ENCODE results near the gene IGDCC3. TPM values are rescaled to one million over a fixed set of nuclear protein-coding genes. Genes with fewer than 3 reads are reported as not detected.

Gene IGDCC3
- total RNA-seq, 1 donor from 2014 or later = not detected

GRCh38 chr15:65287520-65287855 lies 90.3 kb downstream of the IGDCC3 start:
- intact Hi-C loops (cut with micrococcal nuclease) = loop anchor here (2.0 to 5.0 kb wide), 3 partner anchors 40 to 463 kb away; partner anchors contain the start of gene PIF1
- Mint-ChIP-seq H3K9me3 (no peaks in the 10 kb centered on the region), H3K4me3 (peak overlapping the region; percentile 86), H3K27ac (peak overlapping the region; percentile 76), H3K27me3 (ENCODE audit: insufficient read depth) (no peaks in the 10 kb centered on the region), H3K36me3 (ENCODE audit: low read depth) (peaks cover 9% of the 10 kb centered on the region), H3K4me1 (ENCODE audit: low read depth) (peaks cover 29% of the 10 kb centered on the region)
- no peak for DNase-seq (ENCODE audit: low spot score)

- H3K27ac Mint-ChIP-seq = peak within 1 kb of the TSS; percentile 76
- no peaks in the 10 kb centered on the region for H3K27me3 Mint-ChIP-seq (ENCODE audit: insufficient read depth)
- H3K4me1 Mint-ChIP-seq (ENCODE audit: low read depth) = peaks cover 27% of the 10 kb centered on the region
- intact Hi-C loops (cut with micrococcal nuclease) = loop anchor here (1.0 to 5.0 kb wide), 7 partner anchors 9 to 462 kb away; partner anchors contain the start of genes CLPX, PDCD7, PIF1 and RNU5A-1
- peaks cover 9% of the 10 kb centered on the region for H3K36me3 Mint-ChIP-seq (ENCODE audit: low read depth)
- H3K9me3 Mint-ChIP-seq = no peaks in the 10 kb centered on the region
- H3K4me3 Mint-ChIP-seq = peak within 1 kb of the TSS; percentile 86
- peak; percentile 90 for DNase-seq (ENCODE audit: low spot score)
These were observed 90.9 kb downstream of the IGDCC3 start, which contains the start of gene PARP16 for GRCh38 chr15:65286704-65287519. PARP16 (minus strand) TSS chr15:65286883; CDS start chr15:65286426, 457 bp downstream.

GRCh38 chr15:65286069-65286703 lies 91.6 kb downstream of the IGDCC3 start:
- Mint-ChIP-seq H3K27ac (peak overlapping the region; percentile 73), H3K4me1 (ENCODE audit: low read depth) (peaks cover 27% of the 10 kb centered on the region), H3K4me3 (peak overlapping the region; percentile 86), H3K9me3 (no peaks in the 10 kb centered on the region), H3K27me3 (ENCODE audit: insufficient read depth) (no peaks in the 10 kb centered on the region), H3K36me3 (ENCODE audit: low read depth) (peaks cover 9% of the 10 kb centered on the region)
- intact Hi-C loops (cut with micrococcal nuclease) = loop anchor here (1.0 to 5.0 kb wide), 7 partner anchors 10 to 461 kb away; partner anchors contain the start of genes CLPX, PDCD7, PIF1 and RNU5A-1
- DNase-seq (ENCODE audit: low spot score) = peak; percentile 34

- Mint-ChIP-seq H3K27ac (peak overlapping the region; percentile 73), H3K4me1 (ENCODE audit: low read depth) (peaks cover 27% of the 10 kb centered on the region), H3K9me3 (no peaks in the 10 kb centered on the region), H3K4me3 (peak overlapping the region; percentile 86), H3K27me3 (ENCODE audit: insufficient read depth) (no peaks in the 10 kb centered on the region), H3K36me3 (ENCODE audit: low read depth) (peaks cover 9% of the 10 kb centered on the region)
- no peak for DNase-seq (ENCODE audit: low spot score)
- intact Hi-C loops (cut with micrococcal nuclease) = loop anchor here (1.0 to 5.0 kb wide), 7 partner anchors 11 to 461 kb away; partner anchors contain the start of genes CLPX, PDCD7, PIF1 and RNU5A-1
These were observed 92.3 kb downstream of the IGDCC3 start for GRCh38 chr15:65285291-65286068.

- H3K27ac Mint-ChIP-seq = no peak overlapping the region
- intact Hi-C loops (cut with micrococcal nuclease) = no loop called here
- H3K27me3 Mint-ChIP-seq (ENCODE audit: insufficient read depth) = no peaks in the 10 kb centered on the region
- H3K4me3 Mint-ChIP-seq = no peak overlapping the region
- H3K4me1 Mint-ChIP-seq (ENCODE audit: low read depth) = peaks cover 30% of the 10 kb centered on the region
- no peak for DNase-seq (ENCODE audit: low spot score)
- H3K36me3 Mint-ChIP-seq (ENCODE audit: low read depth) = peaks cover 6% of the 10 kb centered on the region
- no peaks in the 10 kb centered on the region for H3K9me3 Mint-ChIP-seq
These were observed 99.3 kb downstream of the IGDCC3 start for GRCh38 chr15:65278480-65278879.

Other genes with a start within 250 kb of the IGDCC3 start
- gene PDCD7, start 244.2 kb downstream of the IGDCC3 start, total RNA-seq = 51.2 and 54.7 TPM in 2 replicates
- 55.7 and 57.2 TPM in 2 replicates for gene CLPX, start 192.7 kb downstream of the IGDCC3 start, total RNA-seq
- not detected in 2 replicates for gene CILP, start 166.5 kb downstream of the IGDCC3 start, total RNA-seq
- gene PARP16, start 91.1 kb downstream of the IGDCC3 start, total RNA-seq = 12.4 and 14.0 TPM in 2 replicates
- not detected in 2 replicates for gene RNU5A-1, start 82.0 kb downstream of the IGDCC3 start, total RNA-seq
- gene RNU5B-1, start 73.3 kb downstream of the IGDCC3 start, total RNA-seq = not detected in 2 replicates
- gene IGDCC4, start 44.9 kb upstream of the IGDCC3 start, total RNA-seq = 0.37 and 0.52 TPM in 2 replicates
- 34.8 and 35.6 TPM in 2 replicates for gene DPP8, start 139.7 kb upstream of the IGDCC3 start, total RNA-seq
- 45.8 and 46.0 TPM in 2 replicates for gene HACD3, start 152.5 kb upstream of the IGDCC3 start, total RNA-seq
- gene INTS14, start 233.1 kb upstream of the IGDCC3 start, total RNA-seq = 47.4 and 53.3 TPM in 2 replicates
- gene SLC24A1, start 243.9 kb upstream of the IGDCC3 start, total RNA-seq = 4.4 and 5.0 TPM in 2 replicates